ENCODE results near the gene ADAMTS6. TPM values are rescaled to one million over a fixed set of nuclear protein-coding genes. Genes with fewer than 3 reads are reported as not detected.

Gene ADAMTS6
- polyA plus RNA-seq, 1 donor, result 2.3 TPM

DNA sequence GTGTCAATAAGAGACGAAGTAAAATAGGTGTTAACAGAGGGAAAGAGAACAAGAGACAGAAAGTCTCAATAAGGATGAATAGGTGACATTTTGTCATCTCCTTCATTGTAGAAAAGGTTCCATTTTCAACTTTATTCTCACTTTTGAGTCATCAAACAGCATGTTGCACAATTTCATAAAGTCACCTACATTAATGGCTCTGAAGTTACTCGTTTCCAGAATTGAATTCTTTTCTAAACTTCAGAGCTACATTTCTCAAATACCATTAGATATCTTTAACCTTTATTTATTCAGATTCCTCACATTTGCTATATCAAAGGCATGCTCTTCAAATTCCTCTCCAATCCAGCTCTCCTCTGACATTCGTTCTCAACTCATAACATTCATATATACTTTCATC lies 13.1 kb downstream of the ADAMTS6 start:
- WGBS (ENCODE audit: insufficient coverage, low lambda C conversion rate), result 84% methylated on average over 2 of the region's 3 CpGs
- DNase-seq, result no peak

DNA sequence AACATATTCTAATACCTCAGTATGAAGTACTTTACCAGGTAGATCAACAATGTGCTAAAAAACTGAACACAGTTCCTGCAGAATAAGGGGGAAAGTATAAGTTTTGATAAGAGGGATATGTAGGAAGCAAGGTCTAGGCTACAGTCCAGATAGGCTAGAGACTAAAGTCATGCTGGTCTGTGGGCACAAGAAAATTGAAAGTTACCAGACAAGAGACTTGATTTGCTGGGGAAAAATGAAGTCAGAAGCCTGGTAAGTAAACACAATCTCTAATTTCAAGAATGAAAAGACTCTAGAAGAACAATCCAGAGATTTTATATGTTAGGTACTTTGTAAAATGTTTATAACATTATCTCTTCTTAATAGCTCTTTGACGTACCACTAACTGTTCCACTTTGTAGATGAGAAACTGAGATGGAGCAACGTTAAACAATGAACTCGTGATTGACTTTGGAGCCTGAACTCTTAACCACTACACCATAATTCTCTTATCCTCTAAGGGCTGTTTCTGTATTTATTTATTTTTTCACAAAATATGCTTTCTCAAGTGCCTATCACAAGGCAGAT lies 19.5 kb downstream of the ADAMTS6 start:
- DNase-seq, result no peak
- no peaks in the 10 kb centered on the region for H3K9me3 ChIP-seq (ENCODE audit: control insufficient read depth, low read depth, low read length)
- WGBS (ENCODE audit: insufficient coverage, low lambda C conversion rate), result 92% methylated on average over 2 of the region's 3 CpGs

More for the DNA sequence above, 13.1 kb downstream of the ADAMTS6 start:
- Histone ChIP-seq H3K9me3 (ENCODE audit: control insufficient read depth, low read depth, low read length) (no peaks in the 10 kb centered on the region), H3K36me3 (ENCODE audit: control insufficient read depth, insufficient read depth, low read length) (no peaks in the 10 kb centered on the region), H3K27ac (ENCODE audit: low read length) (no peak overlapping the region), H3K27me3 (ENCODE audit: control insufficient read depth, insufficient read depth, low read length) (no peaks in the 10 kb centered on the region), H3K4me1 (ENCODE audit: control insufficient read depth, insufficient read depth, low read length) (no peaks in the 10 kb centered on the region), H3K4me3 (ENCODE audit: low read length) (no peak overlapping the region)

DNA sequence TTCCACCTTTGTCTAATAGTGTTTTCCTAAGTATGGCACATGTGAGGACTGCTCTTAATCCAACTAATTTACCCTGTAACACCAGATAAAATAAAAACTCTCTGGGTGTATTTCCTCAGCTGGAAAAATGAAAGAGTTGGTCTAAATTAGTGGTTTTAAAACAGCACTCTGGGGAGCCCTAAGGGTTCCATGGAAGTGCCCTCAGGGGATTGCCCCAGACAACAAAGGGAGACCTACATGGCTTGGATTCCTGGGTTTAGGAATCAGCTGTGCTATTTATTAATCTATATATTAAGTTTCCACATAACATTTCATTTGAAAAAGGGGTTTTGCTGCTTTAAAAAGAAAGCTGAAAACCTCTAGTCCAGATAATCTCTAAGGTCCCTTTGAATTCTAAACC lies 20.2 kb downstream of the ADAMTS6 start:
- H3K27ac ChIP-seq (ENCODE audit: low read length), result no peak overlapping the region
- no peaks in the 10 kb centered on the region for H3K4me1 ChIP-seq (ENCODE audit: control insufficient read depth, insufficient read depth, low read length)
- no peaks in the 10 kb centered on the region for H3K9me3 ChIP-seq (ENCODE audit: control insufficient read depth, low read depth, low read length)
- no peaks in the 10 kb centered on the region for H3K36me3 ChIP-seq (ENCODE audit: control insufficient read depth, insufficient read depth, low read length)
- DNase-seq, result no peak
- H3K4me3 ChIP-seq (ENCODE audit: low read length), result no peak overlapping the region
- no peaks in the 10 kb centered on the region for H3K27me3 ChIP-seq (ENCODE audit: control insufficient read depth, insufficient read depth, low read length)

More for the DNA sequence above, 19.5 kb downstream of the ADAMTS6 start:
- H3K4me3 ChIP-seq (ENCODE audit: low read length), result no peak overlapping the region
- no peaks in the 10 kb centered on the region for H3K4me1 ChIP-seq (ENCODE audit: control insufficient read depth, insufficient read depth, low read length)
- H3K36me3 ChIP-seq (ENCODE audit: control insufficient read depth, insufficient read depth, low read length), result no peaks in the 10 kb centered on the region
- no peaks in the 10 kb centered on the region for H3K27me3 ChIP-seq (ENCODE audit: control insufficient read depth, insufficient read depth, low read length)
- no peak overlapping the region for H3K27ac ChIP-seq (ENCODE audit: low read length)

DNA sequence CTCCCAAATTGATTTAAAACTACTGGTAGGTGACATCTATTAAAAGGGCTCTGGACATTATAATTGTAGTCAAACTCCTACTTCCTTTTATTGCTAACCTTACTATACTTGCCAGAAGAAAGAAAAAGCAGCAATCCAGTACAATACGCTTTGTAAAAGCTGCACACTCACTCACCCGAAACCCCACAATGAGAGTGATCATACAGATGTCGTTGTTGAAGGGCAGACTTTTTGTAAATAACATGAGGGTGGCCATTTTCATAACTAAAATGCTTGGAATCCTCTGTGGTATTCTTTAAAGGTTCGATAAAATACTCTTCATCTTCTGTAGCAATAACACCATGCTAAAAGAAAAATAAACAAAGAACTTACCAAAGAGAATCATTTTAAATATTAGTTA lies 21.7 kb downstream of the ADAMTS6 start:
- Histone ChIP-seq H3K9me3 (ENCODE audit: control insufficient read depth, low read depth, low read length) (no peaks in the 10 kb centered on the region), H3K4me3 (ENCODE audit: low read length) (no peak overlapping the region), H3K27me3 (ENCODE audit: control insufficient read depth, insufficient read depth, low read length) (no peaks in the 10 kb centered on the region), H3K4me1 (ENCODE audit: control insufficient read depth, insufficient read depth, low read length) (no peaks in the 10 kb centered on the region), H3K27ac (ENCODE audit: low read length) (no peak overlapping the region), H3K36me3 (ENCODE audit: control insufficient read depth, insufficient read depth, low read length) (no peaks in the 10 kb centered on the region)
- WGBS (ENCODE audit: insufficient coverage, low lambda C conversion rate), result 83% methylated on average over 1 of the region's 4 CpGs
- DNase-seq, result no peak

DNA sequence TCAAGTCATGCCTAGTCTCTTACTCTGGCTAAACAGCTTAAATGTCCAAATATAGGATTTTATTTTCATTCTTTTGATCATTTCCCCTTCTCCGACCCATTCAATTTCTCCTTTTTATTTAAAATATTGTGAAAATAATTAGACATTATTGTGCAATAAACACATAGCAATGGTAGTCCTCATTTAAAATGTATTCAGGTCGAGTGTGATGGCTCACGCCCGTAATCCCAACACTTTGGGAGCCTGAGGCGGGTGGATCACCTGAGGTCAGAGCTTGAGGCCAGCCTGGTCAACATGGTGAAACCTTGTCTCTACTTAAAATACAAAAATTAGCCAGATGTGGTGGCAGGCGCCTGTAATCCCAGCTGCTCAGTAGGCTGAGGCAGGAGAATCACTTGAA lies 26.7 kb downstream of the ADAMTS6 start:
- H3K4me1 ChIP-seq (ENCODE audit: control insufficient read depth, insufficient read depth, low read length), result no peaks in the 10 kb centered on the region
- no peaks in the 10 kb centered on the region for H3K9me3 ChIP-seq (ENCODE audit: control insufficient read depth, low read depth, low read length)
- H3K27ac ChIP-seq (ENCODE audit: low read length), result no peak overlapping the region
- H3K36me3 ChIP-seq (ENCODE audit: control insufficient read depth, insufficient read depth, low read length), result no peaks in the 10 kb centered on the region
- H3K27me3 ChIP-seq (ENCODE audit: control insufficient read depth, insufficient read depth, low read length), result no peaks in the 10 kb centered on the region
- no CpG with 5 or more reads among the region's 6 CpGs for WGBS (ENCODE audit: insufficient coverage, low lambda C conversion rate)
- DNase-seq, result no peak
- no peak overlapping the region for H3K4me3 ChIP-seq (ENCODE audit: low read length)

DNA sequence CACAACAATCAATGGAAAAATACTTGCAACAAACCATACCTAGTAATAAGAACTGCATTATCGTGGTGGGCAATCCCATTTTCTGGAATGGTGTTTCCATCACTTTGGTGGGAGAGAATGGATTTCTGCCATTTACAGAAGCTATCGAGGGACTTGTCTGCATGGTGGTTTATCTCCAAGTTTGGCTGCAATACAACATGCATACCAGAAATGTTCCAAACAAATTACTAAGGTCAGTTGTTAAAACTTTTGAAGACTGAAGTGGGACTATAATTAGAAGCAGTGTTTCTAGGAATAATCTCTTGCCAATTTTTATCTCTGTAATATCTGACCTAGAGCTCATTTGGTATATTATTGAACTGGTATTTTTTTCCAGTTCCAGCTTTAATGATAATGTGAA lies 30.3 kb downstream of the ADAMTS6 start:
- H3K27ac ChIP-seq (ENCODE audit: low read length), result no peak overlapping the region
- H3K4me3 ChIP-seq (ENCODE audit: low read length), result no peak overlapping the region
- no peak for DNase-seq
- no peaks in the 10 kb centered on the region for H3K36me3 ChIP-seq (ENCODE audit: control insufficient read depth, insufficient read depth, low read length)
- WGBS (ENCODE audit: insufficient coverage, low lambda C conversion rate), result no CpG with 5 or more reads among the region's 2 CpGs
- H3K27me3 ChIP-seq (ENCODE audit: control insufficient read depth, insufficient read depth, low read length), result no peaks in the 10 kb centered on the region
- H3K9me3 ChIP-seq (ENCODE audit: control insufficient read depth, low read depth, low read length), result no peaks in the 10 kb centered on the region
- H3K4me1 ChIP-seq (ENCODE audit: control insufficient read depth, insufficient read depth, low read length), result no peaks in the 10 kb centered on the region

DNA sequence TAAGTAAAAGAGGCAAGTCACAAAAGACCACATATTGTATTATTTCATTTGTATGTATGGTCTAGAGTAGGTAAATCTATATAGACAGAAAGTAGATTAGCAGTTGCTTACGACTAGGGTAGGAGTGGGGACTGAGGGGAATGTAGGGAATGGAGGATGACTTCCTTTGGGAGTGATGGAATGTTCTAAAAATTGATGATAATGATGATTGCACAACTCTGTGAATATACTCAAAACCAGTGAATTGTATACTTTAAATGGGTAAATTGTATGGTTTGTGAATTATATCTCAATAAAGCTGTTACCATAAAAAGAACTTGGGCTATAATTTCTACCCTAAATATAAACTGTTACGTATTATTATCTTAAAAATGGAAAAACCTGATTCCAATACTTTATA lies 35.0 kb downstream of the ADAMTS6 start:
- Histone ChIP-seq H3K27ac (ENCODE audit: low read length) (no peak overlapping the region), H3K9me3 (ENCODE audit: control insufficient read depth, low read depth, low read length) (no peaks in the 10 kb centered on the region), H3K27me3 (ENCODE audit: control insufficient read depth, insufficient read depth, low read length) (no peaks in the 10 kb centered on the region), H3K36me3 (ENCODE audit: control insufficient read depth, insufficient read depth, low read length) (no peaks in the 10 kb centered on the region), H3K4me1 (ENCODE audit: control insufficient read depth, insufficient read depth, low read length) (no peaks in the 10 kb centered on the region), H3K4me3 (ENCODE audit: low read length) (no peak overlapping the region)
- no peak for DNase-seq
- WGBS (ENCODE audit: insufficient coverage, low lambda C conversion rate), result 100% methylated on average over 2 of the region's 2 CpGs

DNA sequence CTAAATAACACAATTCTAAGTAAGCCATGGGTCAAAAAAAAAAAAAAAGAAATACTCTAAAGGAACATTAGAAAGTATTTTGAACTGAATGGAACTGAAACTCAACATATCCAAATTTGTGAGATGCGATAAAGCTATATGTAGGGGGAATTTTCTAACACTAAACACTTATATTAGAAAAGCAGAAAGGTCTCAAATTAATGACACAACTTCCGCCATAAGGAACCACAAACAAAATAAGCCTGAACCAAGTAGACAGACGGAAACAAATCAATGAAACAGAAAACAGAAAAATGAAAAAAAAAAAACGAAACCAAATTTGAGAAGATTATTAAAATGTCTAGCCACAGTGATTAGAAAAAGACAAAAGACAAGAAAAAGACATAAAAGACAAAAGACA lies 39.9 kb downstream of the ADAMTS6 start:
- 97% methylated on average over 3 of the region's 4 CpGs for WGBS (ENCODE audit: insufficient coverage, low lambda C conversion rate)

DNA sequence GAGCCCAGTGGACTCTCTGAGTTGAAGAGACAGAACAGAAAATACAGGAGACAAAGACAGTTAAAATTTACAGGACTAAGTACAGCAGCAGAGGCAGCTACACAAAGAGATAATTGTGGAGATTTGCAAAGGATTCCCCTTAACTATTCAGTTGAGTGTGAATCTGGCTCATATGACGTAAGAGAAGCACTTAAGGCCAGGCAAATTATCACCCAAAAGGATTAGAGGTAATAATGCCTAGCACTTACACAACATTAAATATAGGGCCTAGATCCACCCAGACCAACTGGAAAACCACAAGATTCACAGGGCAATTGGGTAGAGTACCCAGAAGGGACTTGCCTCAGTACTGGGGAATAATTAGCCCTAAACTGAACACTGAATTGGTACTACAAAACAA lies 41.3 kb downstream of the ADAMTS6 start:
- WGBS (ENCODE audit: insufficient coverage, low lambda C conversion rate), result 83% methylated on average over 1 of the region's 1 CpG
- H3K27me3 ChIP-seq (ENCODE audit: control insufficient read depth, insufficient read depth, low read length), result no peaks in the 10 kb centered on the region
- no peaks in the 10 kb centered on the region for H3K9me3 ChIP-seq (ENCODE audit: control insufficient read depth, low read depth, low read length)
- DNase-seq, result no peak
- H3K36me3 ChIP-seq (ENCODE audit: control insufficient read depth, insufficient read depth, low read length), result no peaks in the 10 kb centered on the region
- no peaks in the 10 kb centered on the region for H3K4me1 ChIP-seq (ENCODE audit: control insufficient read depth, insufficient read depth, low read length)
- H3K4me3 ChIP-seq (ENCODE audit: low read length), result no peak overlapping the region
- no peak overlapping the region for H3K27ac ChIP-seq (ENCODE audit: low read length)

More for the DNA sequence above, 39.9 kb downstream of the ADAMTS6 start:
- Histone ChIP-seq H3K4me3 (ENCODE audit: low read length) (no peak overlapping the region), H3K27ac (ENCODE audit: low read length) (no peak overlapping the region), H3K36me3 (ENCODE audit: control insufficient read depth, insufficient read depth, low read length) (no peaks in the 10 kb centered on the region), H3K27me3 (ENCODE audit: control insufficient read depth, insufficient read depth, low read length) (no peaks in the 10 kb centered on the region), H3K9me3 (ENCODE audit: control insufficient read depth, low read depth, low read length) (no peaks in the 10 kb centered on the region), H3K4me1 (ENCODE audit: control insufficient read depth, insufficient read depth, low read length) (no peaks in the 10 kb centered on the region)
- no peak for DNase-seq

DNA sequence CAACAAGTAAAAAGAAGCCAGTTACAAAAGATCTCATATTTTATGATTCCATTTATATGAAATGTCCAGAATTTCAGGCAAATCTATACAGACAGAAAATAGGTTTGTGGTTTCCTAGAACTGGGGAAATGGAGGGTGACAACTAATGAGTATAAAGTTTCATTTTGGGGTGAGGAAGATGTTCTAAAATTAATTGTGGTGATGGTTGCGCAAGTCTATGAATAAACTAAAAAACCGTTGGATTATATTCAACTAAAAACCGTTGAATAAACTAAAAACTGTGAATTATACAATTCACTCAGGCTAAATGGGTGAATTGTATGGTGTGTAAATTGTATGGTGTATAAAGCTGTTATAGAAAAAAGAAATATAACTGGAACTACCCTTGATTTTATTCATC lies 47.6 kb downstream of the ADAMTS6 start:
- no peak overlapping the region for H3K27ac ChIP-seq (ENCODE audit: low read length)
- 100% methylated on average over 1 of the region's 3 CpGs for WGBS (ENCODE audit: insufficient coverage, low lambda C conversion rate)
- no peaks in the 10 kb centered on the region for H3K36me3 ChIP-seq (ENCODE audit: control insufficient read depth, insufficient read depth, low read length)
- no peak overlapping the region for H3K4me3 ChIP-seq (ENCODE audit: low read length)
- no peak for DNase-seq
- H3K9me3 ChIP-seq (ENCODE audit: control insufficient read depth, low read depth, low read length), result no peaks in the 10 kb centered on the region
- no peaks in the 10 kb centered on the region for H3K4me1 ChIP-seq (ENCODE audit: control insufficient read depth, insufficient read depth, low read length)
- H3K27me3 ChIP-seq (ENCODE audit: control insufficient read depth, insufficient read depth, low read length), result no peaks in the 10 kb centered on the region

DNA sequence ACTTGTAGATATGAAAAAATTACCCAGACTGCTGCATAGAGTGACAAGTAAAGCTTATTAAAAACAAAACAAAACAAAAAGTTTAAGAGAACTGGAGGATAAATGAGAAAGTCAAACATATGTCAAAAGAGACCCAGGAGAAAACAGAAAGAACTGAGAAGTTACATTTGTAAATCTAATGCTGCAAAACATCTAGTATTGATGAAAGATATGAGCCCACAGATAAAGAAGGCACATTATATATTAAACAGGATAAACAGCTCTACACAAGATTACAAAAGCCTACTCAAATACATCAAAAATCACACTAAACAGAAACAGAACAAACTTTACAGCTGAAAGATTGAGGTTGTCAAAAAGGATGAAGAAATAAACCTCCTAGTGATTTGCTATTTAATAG lies 55.1 kb downstream of the ADAMTS6 start:
- no peak overlapping the region for H3K27ac ChIP-seq (ENCODE audit: low read length)
- no peak for DNase-seq
- H3K36me3 ChIP-seq (ENCODE audit: control insufficient read depth, insufficient read depth, low read length), result no peaks in the 10 kb centered on the region
- no peaks in the 10 kb centered on the region for H3K9me3 ChIP-seq (ENCODE audit: control insufficient read depth, low read depth, low read length)
- H3K4me3 ChIP-seq (ENCODE audit: low read length), result no peak overlapping the region
- H3K27me3 ChIP-seq (ENCODE audit: control insufficient read depth, insufficient read depth, low read length), result no peaks in the 10 kb centered on the region
- H3K4me1 ChIP-seq (ENCODE audit: control insufficient read depth, insufficient read depth, low read length), result no peaks in the 10 kb centered on the region
